ENCODE data around the gene KRTAP10-12. TPM values are rescaled to one million over a fixed set of nuclear protein-coding genes. Genes with fewer than 3 reads are reported as not detected.

The KRTAP10-12 gene
- total RNA-seq, 2 donors from 2014 or later: not detected

DNA sequence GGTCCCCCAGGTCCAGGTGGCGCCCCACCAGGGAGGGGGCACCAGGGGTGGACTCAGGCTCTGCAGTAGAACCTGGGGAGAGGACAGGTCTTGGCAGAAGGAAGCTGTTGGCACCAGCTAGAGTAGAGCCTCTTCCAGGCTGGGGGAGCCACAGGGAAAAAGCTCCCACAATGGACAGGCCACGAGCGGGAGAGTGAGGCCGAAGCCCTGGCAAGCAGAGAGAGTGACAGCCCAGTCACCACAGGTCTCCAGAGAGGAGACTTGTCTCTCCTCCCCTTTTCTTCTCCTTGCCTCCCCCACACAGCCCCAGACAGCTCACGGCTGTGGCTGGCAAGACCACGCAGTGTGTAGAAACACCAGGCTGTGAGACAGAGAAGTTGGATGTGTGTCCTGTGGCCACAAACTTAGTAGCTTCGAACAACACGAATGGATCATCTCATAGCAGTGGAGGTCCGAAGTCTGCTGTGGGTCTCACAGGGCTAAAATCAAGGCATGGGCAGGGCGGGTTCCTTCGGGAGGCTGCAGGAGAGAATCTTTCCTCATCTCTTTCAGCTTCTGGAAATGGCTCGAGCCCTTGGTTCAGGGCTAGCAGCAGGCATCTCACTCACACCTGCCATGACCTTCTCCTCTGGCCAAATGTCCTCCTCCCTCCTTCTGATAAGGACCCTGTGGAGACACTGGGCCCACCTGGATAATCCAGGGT is 45.8 kb upstream of the KRTAP10-12 start:
- DNase-seq (ENCODE audit: low spot score): no peak

GRCh38 chr21:44653123-44653522 is 43.8 kb upstream of the KRTAP10-12 start:
- H3K27ac ChIP-seq: no peak overlapping the region
- H3K27me3 ChIP-seq (replicated peaks; ENCODE audit: insufficient read depth): no peaks in the 10 kb centered on the region
- DNase-seq (ENCODE audit: low spot score): no peak
- no peaks in the 10 kb centered on the region for H3K9me3 ChIP-seq
- WGBS: 65% methylated on average over 14 of the region's 14 CpGs
- H3K4me3 ChIP-seq: no peak overlapping the region
- H3K4me1 ChIP-seq (replicated peaks): no peaks in the 10 kb centered on the region
- intact Hi-C loops (cut with DNase I): no loop called here
- TF ChIP-seq POLR2AphosphoS5 (IDR thresholded peaks at IDR 0.05): no peak
- TF ChIP-seq POLR2A (IDR thresholded peaks at IDR 0.05): no peak
- no peak for TF ChIP-seq CTCF (IDR thresholded peaks at IDR 0.05)
- H3K36me3 ChIP-seq: no peaks in the 10 kb centered on the region

More for the DNA sequence above, 45.8 kb upstream of the KRTAP10-12 start:
- no peaks in the 10 kb centered on the region for H3K9me3 ChIP-seq
- 91% methylated on average over 12 of the region's 12 CpGs for WGBS
- no peak overlapping the region for H3K27ac ChIP-seq
- no peak overlapping the region for H3K4me3 ChIP-seq
- intact Hi-C loops (cut with DNase I): no loop called here
- no peaks in the 10 kb centered on the region for H3K4me1 ChIP-seq (replicated peaks)
- no peaks in the 10 kb centered on the region for H3K27me3 ChIP-seq (replicated peaks; ENCODE audit: insufficient read depth)
- TF ChIP-seq POLR2AphosphoS5 (IDR thresholded peaks at IDR 0.05) (no peak), CTCF (IDR thresholded peaks at IDR 0.05) (no peak), POLR2A (IDR thresholded peaks at IDR 0.05) (no peak)
- no peaks in the 10 kb centered on the region for H3K36me3 ChIP-seq

GRCh38 chr21:44653656-44654575 is 43.1 kb upstream of the KRTAP10-12 start:
- no peaks in the 10 kb centered on the region for H3K9me3 ChIP-seq
- no peak for TF ChIP-seq POLR2AphosphoS5 (IDR thresholded peaks at IDR 0.05)
- TF ChIP-seq CTCF (IDR thresholded peaks at IDR 0.05): no peak
- TF ChIP-seq POLR2A (IDR thresholded peaks at IDR 0.05): no peak
- H3K4me3 ChIP-seq: no peak overlapping the region
- 78% methylated on average over 17 of the region's 17 CpGs for WGBS
- H3K4me1 ChIP-seq (replicated peaks): no peaks in the 10 kb centered on the region
- H3K27me3 ChIP-seq (replicated peaks; ENCODE audit: insufficient read depth): no peaks in the 10 kb centered on the region
- no peak overlapping the region for H3K27ac ChIP-seq
- DNase-seq (ENCODE audit: low spot score): no peak
- intact Hi-C loops (cut with DNase I): no loop called here
- H3K36me3 ChIP-seq: no peaks in the 10 kb centered on the region

DNA sequence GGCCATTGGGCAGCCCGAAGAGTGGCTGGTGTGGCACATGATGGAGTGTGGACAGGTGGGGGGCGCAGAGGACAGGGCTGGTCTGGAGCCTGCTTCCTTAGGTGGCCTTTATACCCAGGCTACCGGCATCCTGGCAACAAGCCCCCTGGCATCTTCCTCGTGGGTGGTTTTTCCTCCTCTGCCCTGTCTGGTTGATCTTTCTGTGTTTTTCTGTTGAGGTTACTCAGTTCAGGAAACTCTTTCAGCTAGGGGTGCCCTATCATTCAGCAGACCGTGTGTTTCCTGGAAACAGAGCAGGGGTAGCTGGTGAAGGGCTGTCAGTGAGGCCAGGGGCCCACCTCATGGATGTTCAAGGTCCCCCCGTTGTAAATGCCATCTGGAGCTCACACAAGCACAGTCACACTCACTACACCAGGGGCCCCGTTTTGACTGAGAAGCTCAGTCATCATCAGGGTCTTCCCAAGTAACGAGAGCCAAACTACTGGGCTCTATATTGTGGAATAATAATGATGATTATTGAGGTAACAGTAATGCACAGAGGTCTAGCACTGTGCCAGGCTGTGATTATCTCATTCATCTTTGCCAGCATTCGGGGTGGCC is 42.3 kb upstream of the KRTAP10-12 start, which contains the start of gene KRTAP12-4:
KRTAP12-4 (minus strand) TSS at position 84 of the 600 bp plus-strand sequence; CDS start at position 39, 45 bp downstream.
- H3K27me3 ChIP-seq (replicated peaks; ENCODE audit: insufficient read depth): no peaks in the 10 kb centered on the region
- H3K27ac ChIP-seq: no peak within 1 kb of the TSS
- intact Hi-C loops (cut with DNase I): no loop called here
- no peak for DNase-seq (ENCODE audit: low spot score)
- no peaks in the 10 kb centered on the region for H3K4me1 ChIP-seq (replicated peaks)
- H3K4me3 ChIP-seq: no peak within 1 kb of the TSS
- H3K9me3 ChIP-seq: no peaks in the 10 kb centered on the region
- 82% methylated on average over 8 of the region's 9 CpGs for WGBS
- TF ChIP-seq POLR2A (IDR thresholded peaks at IDR 0.05) (no peak), CTCF (IDR thresholded peaks at IDR 0.05) (no peak), POLR2AphosphoS5 (IDR thresholded peaks at IDR 0.05) (no peak)
- no peaks in the 10 kb centered on the region for H3K36me3 ChIP-seq

All from prostate gland (tissue), 2 donors.